Measurements from ENCODE around the gene PDE4D. TPM values are rescaled to one million over a fixed set of nuclear protein-coding genes. Genes with fewer than 3 reads are reported as not detected.

The PDE4D gene
- total RNA-seq, 1 donor from 2014 or later: 81.0 TPM

GRCh38 chr5:59390989-59391388, 502.5 kb downstream of the PDE4D start:
- intact Hi-C loops (cut with micrococcal nuclease): loop anchor here (1.0 to 2.0 kb wide), 4 partner anchors 106 to 409 kb away; no protein-coding TSS in a partner anchor

DNA sequence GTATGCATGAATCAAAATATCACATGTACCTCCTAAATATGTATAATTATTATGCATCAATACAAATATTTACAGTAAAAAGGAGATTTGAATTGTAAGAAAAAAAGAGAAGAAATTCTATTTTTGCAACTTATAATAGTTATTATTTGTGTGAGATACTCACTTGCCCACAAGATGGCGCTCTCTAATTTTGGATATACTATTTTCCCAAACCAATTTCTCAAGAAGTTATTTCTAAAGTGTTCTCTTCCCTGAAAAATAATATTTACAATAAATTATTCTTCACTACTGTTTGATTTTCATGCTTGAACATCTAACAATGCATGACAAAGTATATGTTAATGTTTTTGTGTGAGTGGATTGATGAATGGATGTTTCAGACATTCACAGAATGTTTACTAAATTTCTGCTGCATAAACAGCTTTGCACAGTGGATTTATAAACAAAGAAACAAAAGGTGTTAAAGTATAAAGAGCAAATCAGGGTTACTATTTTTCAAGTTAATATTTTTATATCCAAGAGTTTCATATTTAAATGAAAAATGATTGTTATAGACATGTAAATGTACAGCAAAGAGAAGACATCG, 503.4 kb downstream of the PDE4D start:
- intact Hi-C loops (cut with micrococcal nuclease): loop anchor here (1.0 to 2.0 kb wide), 4 partner anchors 107 to 410 kb away; no protein-coding TSS in a partner anchor

GRCh38 chr5:59387127-59387526, 506.4 kb downstream of the PDE4D start:
- intact Hi-C loops (cut with micrococcal nuclease): no loop called here

DNA sequence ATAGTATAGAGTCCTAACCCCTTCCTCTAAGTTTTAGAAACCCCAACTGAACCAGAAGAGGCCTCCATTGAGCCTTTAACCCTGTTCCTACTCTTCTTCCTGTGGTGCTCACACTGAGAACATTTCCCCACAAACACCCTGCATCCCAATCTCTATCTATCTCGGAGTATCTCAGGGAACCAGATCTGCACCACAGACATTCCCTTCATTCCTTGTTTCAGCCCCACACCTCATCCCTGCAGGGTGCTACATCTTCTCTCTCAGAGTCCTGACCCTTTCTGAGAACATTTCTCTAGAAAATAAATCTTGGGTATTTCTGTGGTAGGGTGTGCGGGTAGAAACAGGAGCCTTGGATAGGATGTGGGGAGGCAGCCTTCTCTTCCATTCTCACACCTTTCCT, 507.8 kb downstream of the PDE4D start:
- intact Hi-C loops (cut with micrococcal nuclease): no loop called here

GRCh38 chr5:59380350-59380951, 513.1 kb downstream of the PDE4D start:
- intact Hi-C loops (cut with micrococcal nuclease): loop anchor here (1.0 to 5.0 kb wide), 6 partner anchors 192 to 509 kb away; no protein-coding TSS in a partner anchor

DNA sequence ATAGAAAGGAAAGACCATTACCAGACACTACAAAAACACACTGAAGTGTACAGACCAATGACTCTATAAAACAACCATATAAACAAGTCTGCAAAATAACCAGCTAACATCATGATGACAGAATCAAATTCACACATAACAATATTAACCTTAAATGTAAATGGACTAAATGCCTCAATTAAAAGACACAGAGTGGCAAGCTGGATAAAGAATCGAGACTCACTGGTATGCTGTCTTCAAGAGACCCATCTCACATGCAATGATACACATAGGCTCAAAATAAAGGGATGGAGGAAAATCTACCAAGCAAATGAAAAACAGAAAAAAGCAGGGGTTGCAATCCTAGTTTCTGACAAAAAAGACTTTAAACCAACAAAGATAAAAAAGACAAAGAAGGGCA, 519.5 kb downstream of the PDE4D start:
- intact Hi-C loops (cut with micrococcal nuclease): loop anchor here (5.0 kb wide), 1 partner anchor 382 kb away; no protein-coding TSS in a partner anchor

- intact Hi-C loops (cut with micrococcal nuclease): loop anchor here (5.0 kb wide), 1 partner anchor 379 kb away; no protein-coding TSS in a partner anchor
These were observed 521.9 kb downstream of the PDE4D start for GRCh38 chr5:59371525-59372127.

- intact Hi-C loops (cut with micrococcal nuclease): loop anchor here (1.0 to 5.0 kb wide), 3 partner anchors 332 to 478 kb away; no protein-coding TSS in a partner anchor
These were observed 524.6 kb downstream of the PDE4D start for GRCh38 chr5:59368951-59369350.

- intact Hi-C loops (cut with micrococcal nuclease): loop anchor here (1.0 to 5.0 kb wide), 5 partner anchors 180 to 481 kb away; no protein-coding TSS in a partner anchor
These were observed 525.6 kb downstream of the PDE4D start for GRCh38 chr5:59367791-59368394.

DNA sequence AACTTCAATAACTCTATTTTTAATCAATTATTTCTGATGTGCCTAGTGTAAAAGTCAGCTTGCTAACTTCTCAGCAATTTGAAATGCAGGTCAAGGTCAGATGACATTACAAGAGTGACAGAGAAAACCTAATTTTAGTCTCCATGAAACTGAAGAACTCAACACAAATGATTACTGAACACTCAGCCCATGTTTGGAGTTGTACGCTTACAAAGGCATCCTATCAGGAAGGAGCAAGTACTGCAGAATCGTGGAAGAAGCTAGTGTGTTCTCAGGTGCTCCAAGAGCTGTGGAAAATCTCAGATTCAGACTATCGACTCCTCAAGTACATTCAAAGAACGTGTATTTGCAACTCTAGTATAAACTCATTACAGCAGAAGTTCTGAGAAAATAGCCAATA, 526.7 kb downstream of the PDE4D start:
- intact Hi-C loops (cut with micrococcal nuclease): loop anchor here (1.0 to 5.0 kb wide), 4 partner anchors 178 to 479 kb away; no protein-coding TSS in a partner anchor

- intact Hi-C loops (cut with micrococcal nuclease): no loop called here
These were observed 531.1 kb downstream of the PDE4D start for GRCh38 chr5:59362438-59362837.

GRCh38 chr5:59361454-59361853, 532.1 kb downstream of the PDE4D start:
- intact Hi-C loops (cut with micrococcal nuclease): no loop called here

DNA sequence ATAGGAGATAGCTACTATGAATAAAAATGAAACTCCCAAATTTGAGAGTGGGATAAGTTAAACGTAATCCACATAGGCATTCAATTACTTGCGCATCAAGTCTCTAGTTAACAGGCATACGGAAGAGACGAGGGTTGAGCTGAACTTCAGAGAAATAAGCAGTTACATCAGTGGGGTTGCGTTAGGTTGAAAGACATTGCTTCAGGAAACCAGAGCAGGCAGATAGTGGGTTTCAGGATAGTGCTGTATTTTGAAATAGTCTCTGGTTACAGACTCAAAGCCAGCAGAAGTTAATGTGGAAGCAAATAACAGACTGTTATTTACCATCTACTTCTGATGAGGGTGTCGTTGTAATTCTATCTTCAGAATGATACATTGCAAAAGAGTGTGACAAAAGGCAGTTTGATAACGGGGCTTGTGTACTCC, 533.4 kb downstream of the PDE4D start:
- intact Hi-C loops (cut with micrococcal nuclease): no loop called here

GRCh38 chr5:59358005-59358861, 535.3 kb downstream of the PDE4D start:
- intact Hi-C loops (cut with micrococcal nuclease): no loop called here

DNA sequence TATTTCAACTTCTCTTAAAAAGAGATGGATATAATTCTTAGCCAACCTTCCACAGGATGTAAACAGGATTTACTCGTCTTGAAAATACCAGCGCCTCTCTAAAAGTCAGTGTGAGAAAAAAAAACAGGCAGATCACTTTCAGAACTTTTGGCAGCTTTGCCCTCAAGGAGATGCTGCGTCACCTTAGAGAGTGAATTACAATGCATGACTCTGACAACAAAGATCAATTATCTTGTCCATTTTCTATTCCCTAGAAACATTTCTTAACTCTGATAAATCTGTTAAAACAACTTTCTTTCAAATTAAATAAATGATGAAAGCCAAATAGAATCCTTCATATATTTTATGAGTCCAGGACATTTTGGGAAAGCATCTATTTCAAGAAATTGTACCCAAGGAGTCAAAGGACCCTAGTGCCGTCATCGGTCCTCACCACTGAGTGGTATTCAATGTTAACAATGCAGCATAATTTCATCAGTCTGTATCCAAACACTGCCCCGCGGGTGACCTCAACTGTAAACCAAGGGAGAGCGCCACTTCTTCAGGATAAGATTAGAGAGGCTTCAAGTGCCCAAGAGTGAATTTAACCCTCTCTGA, 536.0 kb downstream of the PDE4D start:
- intact Hi-C loops (cut with micrococcal nuclease): no loop called here

DNA sequence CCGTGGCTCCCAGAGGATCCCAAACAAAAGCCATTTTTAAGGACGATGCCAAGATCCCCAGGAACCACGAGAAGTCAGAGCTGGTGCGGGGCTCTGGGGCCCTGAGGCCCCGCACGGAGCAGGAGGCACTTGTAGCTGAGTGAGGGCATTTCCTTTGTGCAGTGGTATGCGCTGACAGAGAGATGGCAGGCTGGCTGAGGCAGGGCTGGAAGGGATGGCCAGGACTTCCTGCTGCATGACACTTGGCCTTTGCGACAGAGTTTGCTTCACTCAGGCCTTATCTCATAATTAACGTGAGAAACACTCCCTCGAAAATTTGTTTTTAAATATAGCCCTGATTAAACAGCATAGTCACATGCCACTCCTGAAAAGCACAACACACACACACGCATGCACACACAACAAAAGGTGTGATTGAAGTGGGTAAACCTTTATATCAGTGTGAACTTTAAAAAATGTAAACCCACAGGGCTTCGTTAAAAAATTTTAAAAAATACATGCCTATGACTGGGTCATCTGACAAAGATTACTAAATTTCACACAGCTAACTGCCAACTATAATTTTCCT, 536.6 kb downstream of the PDE4D start:
- intact Hi-C loops (cut with micrococcal nuclease): no loop called here

GRCh38 chr5:59354811-59355210, 538.7 kb downstream of the PDE4D start:
- intact Hi-C loops (cut with micrococcal nuclease): no loop called here

- intact Hi-C loops (cut with micrococcal nuclease): no loop called here
These were observed 539.3 kb downstream of the PDE4D start for GRCh38 chr5:59354274-59354673.

GRCh38 chr5:59351076-59351794, 542.3 kb downstream of the PDE4D start:
- intact Hi-C loops (cut with micrococcal nuclease): no loop called here
